Effector CD8-positive, alpha-beta T cell (primary cell): Measurements from ENCODE around the gene FBN1.

Experiments used
- DNase-seq: peaks from one replicate; lab custom pipeline; 2025; lab: John Stamatoyannopoulos, UW
- total RNA-seq, 4 experiments: gene quantifications; one replicate each; lab custom pipeline; 2026; lab: John Stamatoyannopoulos, UW

FBN1 gene
- total RNA-seq = 0.49 to 5.7 (median 2.2) reads per million in 4 experiments

DNA sequence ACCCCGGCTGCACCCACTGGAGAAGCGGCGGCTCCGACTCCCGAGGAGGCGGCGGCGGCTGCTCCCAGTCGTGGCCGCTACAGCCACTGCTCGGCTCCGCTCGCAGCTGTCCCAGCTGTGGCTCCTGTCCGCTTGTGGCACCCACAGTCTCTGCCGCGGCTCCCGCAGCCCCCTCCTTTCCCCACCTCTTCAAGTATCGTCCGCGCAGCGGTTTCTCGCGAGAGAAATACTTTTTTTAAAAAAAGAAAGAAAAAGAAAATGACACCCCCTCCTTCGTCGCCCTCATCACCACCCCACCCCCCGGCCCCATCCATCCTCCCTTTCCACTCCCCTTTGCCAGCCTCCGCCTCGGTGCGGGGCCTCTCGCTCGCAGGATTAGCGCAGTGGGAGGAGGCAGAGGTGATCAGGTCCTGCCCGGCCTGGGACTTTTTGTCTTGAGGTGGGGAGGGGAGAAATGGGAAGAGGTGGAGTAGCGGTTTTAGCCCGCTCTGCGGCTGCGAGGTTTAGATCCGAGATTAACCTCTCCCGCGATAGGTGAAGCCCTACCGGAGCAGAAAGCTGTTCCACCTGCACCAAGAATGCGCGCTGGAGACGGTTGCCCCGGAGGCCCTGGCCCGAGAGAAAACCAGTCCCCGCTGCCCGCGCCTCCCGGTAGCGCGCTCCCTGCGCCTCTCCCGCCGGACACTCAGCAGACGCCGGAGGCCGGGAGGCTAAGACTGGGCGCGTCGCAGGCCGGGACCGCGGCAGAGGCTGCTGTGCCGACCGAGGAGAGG lies at the start of gene FBN1:
Gene FBN1, minus strand, starts transcription at position 152 of the 773 bp plus-strand sequence. CDS start 940 bp downstream, outside the sequence.
- no peak for DNase-seq

DNA sequence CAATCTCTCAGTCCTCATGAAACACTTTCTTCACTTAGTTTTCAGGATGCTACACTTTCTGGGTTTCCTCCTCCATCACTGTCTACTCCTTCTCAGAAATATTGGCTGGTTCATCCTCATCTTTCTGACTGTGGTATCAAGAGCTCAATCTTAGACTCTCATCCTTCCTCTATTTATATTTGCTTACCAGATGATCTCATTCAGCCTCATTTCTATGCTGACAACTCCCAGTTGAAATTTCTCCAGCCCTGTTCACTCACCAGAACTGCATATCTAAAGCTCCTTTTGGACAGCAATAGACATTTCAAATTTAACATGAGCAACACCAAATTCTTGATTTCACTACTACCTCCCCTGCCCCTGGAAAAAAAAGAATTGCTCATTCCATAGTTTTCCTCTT lies 48.0 kb upstream of the FBN1 start:
- DNase-seq = no peak

DNA sequence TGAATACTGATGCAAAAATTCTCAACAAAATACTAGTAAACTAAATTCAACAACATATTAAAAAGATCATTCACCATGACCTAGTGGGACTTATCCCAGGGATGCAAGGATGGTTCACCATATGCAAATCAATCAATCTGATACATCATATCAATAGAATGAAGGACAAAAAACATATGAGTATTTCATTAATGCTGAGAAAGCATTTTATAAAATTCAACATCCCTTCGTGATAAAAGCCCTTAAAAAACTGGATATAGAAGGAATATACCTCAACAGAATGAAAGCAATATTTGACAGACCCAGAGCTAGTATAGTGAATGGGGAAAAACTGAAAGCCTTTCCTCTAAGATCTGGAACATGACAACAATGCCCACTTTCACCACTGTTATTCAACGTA lies 43.0 kb upstream of the FBN1 start:
- no peak for DNase-seq

DNA sequence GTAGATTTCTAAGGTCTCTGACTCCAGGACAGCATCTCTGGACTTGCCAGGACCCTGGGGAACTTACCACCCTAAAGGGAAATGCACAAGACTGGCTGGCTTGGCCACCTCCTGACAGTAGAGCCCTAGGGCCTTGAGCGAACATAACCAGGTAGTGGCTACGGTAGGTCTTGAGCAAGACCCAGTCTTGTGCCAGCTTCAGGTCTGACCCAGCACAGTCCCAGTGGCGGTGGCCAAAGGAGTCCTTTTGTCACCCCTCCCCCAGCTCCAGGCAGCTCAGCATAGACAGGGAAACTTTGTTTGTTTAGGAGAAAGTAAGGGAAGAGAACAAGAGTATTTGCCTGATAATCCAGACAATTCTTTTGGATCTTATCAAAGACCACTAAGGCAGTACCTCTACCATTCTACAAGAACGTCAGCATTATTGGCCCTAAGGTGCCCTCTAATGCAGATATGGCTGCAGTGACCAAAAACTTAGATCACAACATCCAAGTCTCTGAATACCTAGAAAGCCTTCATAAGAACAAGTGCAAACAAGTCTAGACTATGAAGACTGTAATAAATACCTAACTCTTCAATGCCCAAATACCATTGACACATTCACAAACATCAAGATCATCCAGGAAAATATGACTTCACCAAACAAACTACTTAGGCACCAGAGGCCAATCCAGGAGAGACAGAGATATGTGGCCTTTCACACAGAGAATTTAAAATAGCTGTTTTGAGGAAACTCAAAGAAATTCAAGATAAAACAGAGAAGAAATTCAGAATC lies 38.7 kb upstream of the FBN1 start:
- DNase-seq = no peak

DNA sequence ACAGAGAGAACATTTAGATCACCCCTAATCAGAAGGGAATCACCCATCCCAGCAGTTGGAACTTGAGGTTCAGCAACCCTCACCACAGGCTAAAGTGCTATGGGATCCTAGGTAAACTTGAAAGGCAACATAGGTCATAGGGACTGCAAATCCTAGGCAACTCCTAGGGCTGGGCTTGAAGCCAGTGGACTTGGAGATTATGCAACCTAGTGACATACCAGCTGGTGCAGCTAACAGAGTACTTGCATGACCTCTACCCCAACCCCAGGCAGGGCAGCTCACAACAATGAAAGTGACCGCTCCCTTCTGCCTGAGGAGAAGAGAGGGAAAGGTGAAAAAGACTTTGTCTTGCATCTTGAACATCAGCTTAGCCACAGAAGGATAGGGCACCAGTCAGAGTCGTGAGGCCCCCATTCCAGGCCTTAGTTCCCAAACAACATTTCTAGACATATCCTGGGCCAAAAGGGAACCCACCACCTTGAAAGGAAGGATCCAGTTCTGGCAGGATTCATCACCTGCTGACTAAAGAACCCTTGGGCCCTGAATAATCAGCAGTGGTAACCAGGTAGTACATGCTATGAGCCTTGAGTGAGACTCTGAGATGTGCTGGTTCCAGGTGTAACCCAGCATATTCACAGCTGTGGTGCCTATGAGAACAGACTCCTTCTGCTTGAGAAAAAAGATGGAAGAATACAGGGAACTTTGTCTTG lies 37.6 kb upstream of the FBN1 start:
- no peak for DNase-seq

DNA sequence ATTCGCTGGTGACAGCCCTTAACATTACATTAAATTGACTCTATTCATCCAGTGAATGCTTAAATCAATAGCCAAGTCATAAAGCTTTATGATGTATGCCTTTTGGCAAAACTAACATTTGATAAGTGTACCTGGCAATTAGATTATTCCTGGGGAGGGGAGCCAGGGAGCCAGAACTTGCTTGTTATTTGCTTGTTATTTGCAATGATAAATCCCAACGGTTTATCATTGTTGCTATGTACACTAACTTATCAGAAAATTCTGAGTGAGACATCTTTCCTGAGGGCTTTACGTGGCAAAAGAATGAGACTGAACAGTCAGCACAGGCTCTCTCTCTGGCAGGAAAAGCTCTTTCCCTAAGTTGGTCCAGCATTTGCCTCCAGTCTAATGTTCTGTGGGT lies 35.8 kb upstream of the FBN1 start:
- no peak for DNase-seq

DNA sequence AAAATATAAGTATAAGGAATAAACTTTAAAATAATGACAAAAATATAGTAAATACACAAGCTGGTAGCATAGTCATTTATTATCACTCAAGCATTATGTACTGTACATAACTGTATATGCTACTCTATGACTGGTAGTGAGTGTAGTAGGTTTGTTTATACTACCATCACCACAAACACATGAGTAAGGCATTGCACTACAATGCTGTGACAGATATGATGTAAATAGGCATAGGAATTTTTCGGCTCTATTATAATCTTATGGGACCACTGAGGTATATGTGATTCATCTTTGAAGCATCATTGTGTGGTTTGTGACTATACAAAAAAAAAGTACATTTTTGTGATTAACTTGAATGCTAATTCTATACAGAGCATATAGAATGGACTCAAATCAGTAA lies 35.3 kb upstream of the FBN1 start:
- no peak for DNase-seq

DNA sequence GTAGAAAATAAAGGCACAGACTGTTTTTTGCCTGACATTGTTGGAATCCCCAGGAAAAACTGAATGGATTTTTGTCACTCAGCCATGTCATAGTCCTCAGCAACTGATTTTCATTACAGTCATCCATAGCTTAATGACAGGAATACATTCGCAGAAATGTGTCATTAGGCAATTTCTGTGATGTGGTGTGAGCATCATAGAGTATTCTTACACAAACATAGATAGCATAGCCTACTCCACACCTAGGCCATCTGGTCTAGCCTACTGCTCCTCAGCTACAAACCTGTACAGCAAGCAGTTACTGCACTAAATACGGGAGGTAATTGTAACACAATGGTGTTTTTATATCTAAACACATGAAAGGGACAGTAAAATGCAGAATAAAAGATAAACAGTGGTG lies 34.4 kb upstream of the FBN1 start:
- no peak for DNase-seq

DNA sequence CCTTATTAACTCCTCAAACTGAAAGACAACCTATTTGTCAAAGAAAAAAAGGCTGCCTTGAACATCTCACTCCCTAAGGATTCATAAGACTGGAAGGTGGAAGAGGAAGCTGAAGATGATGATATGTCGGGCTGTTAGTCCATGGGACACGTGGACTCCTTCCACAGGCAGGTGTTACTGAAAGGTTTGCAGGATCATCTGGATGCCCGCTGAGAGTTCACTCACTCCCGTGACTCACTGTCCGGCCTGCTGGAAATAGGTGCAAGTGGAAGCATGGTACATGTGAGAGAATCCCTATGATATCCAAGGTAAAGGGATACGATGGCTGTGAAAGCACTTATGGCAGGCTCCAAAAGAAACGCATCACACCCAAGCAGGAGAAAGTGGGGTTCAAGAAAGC lies 33.3 kb upstream of the FBN1 start:
- no peak for DNase-seq

DNA sequence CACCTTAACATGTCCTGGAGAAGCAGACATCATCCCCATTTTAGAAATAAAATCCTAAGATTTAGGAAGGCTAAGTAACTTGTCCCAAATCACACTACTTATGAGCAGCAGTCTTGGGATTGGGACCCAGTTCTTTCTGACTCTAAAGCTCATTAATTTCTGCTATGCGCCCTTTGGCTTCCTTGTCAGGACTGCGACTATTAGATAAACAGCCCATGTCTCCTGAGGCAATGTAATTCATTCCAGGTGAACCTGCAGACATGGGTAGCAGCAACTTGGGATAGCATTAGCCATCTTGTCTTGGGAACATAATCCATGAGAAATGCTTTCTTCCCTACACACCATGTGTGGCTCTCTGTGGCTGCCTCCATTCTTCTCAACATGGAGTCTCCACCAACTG lies 32.3 kb upstream of the FBN1 start:
- DNase-seq = no peak

DNA sequence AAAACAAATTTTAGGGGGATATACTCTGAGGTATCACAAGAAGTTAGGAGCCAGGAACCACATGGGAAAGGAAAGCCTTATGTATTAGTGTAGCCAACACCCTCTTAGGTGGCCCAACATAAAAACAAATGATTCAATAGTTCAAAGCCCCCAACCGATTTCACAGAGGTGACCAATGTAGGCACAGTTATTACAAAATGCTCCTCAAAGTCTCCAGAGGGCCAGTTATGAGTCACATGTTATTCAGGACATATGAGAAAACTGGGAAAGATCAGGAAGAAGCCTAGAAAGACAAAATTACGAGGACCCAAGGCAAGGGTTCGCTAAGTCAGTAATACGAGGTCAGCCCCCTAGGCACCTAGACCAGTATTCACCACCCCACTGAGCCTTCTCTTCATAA lies 29.9 kb upstream of the FBN1 start:
- DNase-seq = no peak

DNA sequence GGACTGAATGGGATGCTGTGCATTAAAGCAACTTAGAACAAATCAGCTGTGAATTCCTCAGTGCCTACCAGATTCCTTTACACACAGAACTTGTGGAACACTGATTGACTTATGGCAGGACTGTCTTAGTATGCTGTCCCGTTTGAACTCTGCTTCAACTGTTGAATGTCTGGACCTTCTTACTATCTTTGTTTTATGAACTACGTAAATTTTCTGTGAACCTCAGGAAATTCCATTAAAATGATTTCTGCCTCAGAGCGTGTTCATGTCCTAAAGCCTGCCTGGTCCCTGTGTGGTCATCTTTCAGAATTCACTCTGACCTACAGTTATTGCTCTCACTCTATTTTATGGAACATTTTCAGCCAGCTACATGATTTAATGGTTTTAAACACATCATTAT lies 29.4 kb upstream of the FBN1 start:
- DNase-seq = no peak

DNA sequence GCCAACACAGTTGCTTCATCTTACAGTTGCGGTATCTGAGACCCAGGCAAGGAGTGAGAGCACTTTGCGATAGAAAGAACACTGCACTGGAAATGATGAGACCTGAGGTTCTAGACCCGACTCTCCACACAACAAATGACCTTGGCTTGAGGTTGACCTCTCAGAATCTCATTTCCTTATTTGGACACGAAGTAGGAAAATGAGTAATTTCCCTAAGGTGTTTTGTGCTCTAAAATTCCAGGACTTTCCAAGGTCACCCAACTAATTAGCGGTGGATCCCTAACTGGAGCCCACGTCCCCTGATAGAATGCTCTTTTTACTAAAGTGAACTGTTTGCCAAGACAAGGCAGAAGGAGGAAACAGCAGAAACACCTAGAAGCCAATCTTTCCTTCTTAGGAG lies 26.7 kb upstream of the FBN1 start:
- no peak for DNase-seq

DNA sequence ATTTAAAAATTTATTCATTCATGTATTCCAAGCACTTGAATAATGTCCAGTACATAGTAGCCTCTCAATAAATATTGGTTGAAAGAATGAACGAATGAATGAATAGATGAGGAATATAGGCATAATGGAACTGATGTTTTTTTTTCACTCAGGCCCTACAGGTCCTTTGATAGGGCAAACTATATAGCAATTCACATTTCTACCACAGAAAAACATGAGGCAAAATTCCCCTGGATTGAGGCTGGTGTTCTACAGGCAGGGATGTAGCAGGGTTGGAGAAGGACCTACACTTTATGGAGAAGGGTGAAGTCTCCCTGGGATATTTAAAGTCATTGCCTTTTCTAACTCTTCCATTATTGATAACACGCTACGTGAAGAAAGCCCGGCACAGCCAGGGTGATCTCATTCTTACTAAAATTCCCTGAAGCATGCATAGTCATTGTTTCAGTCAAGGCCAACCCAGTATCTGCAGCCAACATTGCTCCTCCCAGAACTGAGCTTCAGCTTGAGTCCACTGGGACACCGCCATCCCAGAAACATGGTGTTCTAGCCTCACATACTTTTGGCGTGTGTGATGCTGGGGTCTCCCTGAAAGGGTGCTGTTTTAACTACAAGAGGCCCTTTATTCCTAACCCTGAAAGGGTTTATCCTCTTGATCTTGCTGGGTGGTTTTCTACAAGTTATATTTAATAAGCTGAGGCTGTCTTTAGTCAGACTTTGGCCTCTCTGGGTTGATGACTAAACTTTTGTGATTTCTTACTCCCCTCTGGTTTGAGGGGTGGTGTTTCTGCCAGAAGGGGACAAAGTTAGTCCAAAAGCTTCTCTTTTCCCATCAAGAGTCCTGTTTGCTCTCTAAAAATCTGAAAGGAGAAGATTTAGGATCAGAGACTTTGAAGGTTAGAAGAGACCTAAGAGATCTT lies 25.9 kb upstream of the FBN1 start:
- DNase-seq = no peak

DNA sequence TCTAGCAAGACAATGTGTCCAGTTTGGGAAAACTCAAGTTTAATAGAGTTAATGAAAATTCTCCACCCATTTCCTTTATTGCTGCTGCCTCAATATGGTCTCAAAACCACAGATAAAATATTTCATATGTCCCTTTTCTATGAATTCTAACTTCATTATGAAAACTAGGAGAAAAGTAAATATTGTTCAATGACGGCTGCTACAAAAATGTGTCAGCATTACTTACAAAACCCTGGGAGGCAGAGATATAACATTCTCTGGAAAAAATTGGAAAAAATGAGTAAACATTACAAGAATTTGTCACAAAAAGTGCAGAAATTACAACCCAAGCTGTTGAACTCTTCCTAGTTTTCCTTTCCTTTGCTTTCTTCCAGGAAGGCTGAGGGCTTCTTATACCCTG lies 22.2 kb upstream of the FBN1 start:
- DNase-seq = no peak

DNA sequence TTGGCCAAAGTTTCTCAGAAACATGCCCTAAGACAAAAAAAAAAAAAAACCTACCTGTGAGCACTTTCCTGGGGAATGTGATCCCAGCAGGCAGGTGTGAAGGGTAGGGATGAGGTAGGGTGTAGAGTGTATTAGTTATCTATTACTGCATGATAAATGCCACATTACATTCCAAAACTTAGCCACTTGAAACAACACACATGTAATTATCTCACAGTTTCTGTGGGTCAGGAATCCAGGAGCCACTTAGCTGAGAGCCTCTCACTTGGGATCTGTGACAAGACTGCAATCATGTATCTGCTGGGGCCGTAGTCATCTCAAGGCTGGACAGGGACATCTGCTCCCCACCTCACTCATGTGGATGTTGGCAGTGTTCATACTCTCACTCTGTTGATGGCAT lies 18.9 kb upstream of the FBN1 start:
- no peak for DNase-seq

DNA sequence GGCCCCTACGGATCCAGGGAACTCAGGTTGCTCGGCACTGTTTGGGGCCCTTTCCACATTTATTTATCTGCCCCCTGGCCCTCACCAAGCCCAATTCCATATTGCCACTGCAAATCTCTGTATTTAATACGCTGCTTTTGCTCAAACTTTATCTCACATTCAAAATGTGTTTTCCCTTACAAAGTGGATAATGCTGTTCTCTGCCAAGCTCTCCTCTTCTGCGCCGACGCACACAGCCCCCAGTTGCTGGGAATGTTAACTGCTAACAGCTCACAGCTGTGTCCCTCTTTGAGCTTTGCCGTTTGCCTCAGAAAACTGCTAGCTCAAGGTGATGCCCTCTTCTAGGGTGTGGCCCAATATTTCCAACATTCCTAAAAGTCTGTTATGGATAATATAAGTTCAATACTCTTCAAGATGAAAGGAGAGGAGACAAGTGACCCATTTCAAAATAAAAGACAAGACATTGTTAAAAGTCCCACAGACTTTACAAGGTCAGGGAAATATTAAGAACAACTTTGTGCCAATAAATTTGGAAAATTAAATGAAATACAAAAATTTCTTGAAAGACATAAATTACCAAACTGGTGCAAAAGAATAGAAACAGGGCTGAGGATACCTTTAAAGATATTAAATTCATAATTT lies 12.6 kb upstream of the FBN1 start:
- DNase-seq = no peak

DNA sequence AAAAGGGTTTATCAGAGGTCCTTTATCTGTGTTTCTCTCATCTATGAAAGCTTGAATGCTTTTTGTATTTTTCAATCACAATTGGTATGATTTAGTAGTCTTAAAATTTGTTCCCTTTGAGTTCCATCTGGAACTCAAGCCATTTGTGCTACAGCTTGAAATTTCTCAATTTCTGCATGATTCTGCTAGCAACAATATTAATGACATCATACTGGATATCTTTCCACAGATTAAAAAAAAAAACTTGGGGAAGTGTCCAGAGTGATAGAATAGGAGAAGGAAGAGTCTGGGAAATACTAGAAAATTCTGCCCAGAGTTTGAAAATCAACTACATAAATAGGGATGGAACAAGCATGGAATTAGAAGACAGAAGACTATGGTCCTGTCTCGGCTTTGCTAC lies 9.3 kb upstream of the FBN1 start:
- no peak for DNase-seq

DNA sequence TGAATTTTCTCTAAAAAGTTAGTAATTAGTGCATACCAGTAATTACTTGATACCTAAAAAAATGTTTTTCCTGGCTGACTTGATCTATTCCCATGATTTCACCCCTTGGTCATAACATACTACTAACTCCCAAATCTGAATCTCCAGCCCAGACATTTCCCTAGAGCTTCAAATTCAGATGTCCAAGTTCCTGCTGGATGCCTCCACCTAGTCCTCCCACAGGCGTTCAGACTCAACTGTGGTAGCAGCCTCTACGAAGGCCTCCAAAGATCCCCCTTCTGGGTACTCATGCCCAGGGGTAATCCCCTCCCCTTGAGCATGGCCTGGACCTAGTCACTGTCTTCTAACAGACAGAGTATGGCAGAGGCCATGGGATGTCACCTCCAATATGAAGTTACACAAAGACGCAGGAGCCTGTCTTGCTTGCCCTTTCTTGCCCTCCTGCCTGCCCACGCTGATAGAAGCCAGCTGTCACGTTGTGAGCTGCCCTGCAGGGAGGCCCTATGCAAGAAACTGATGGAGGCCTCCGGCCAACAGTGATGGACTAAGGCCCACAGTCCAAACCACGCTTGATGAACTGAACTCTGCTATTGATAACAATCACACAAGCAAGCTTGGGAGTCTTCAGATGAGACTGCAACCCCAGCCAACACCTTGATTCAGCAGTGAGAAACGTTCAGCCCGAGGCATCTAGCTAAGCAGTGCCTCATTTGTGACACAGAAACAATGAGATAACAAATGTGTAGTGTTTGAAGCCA lies 8.6 kb upstream of the FBN1 start:
- DNase-seq = no peak

DNA sequence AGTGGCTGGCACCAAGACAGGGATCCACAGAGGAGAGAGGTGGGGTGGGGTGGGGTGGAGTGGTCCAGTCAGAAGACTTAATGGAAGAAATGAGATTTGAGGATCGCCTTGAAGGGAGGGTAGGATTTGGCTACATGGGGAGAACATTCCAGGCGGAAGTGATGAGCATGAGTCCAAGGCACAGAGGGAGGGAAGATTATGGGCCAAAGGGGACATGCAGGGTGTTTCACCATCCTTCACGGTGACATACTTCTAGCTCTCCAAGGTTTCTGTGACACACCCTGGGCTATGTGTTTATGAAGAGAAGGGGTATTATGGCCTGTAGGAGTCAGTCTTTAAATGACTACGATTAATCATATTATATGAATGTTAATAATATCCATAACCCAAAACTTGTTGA lies 7.7 kb upstream of the FBN1 start:
- DNase-seq = no peak
